ENCODE data around the gene ABHD16B. TPM values are rescaled to one million over a fixed set of nuclear protein-coding genes. Genes with fewer than 3 reads are reported as not detected.
"Not testable (repeated sequence)": the region's sequence is repeated elsewhere in the genome, so short reads cannot be mapped to it uniquely, and the experiment has no call there.

ABHD16B gene
- total and polyA plus RNA-seq, 4 donors, result not detected

DNA sequence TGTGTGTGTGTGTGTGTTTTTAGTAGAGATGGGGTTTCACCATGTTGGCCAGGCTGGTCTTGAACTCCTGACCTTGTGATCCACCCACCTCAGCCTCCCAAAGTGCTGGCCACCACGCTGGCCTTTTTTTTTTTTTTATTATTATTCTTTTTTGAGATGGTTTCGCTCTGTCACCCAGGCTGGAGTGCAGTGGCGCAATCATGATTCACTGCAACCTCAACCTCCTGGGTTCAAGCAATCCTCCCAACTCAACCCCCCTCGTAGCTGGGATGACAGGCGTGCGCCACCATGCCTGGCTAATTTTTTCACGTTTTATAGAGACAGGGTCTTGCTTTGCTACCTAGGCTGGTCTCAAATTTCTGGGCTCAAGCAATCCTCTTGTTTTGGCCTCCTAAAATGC, 12.9 kb downstream of the ABHD16B start:
- WGBS (ENCODE audit: insufficient coverage), result 96% methylated on average over 4 of the region's 7 CpGs
- not testable (repeated sequence) for DNase-seq (ENCODE audit: low read depth in 4 of 6, low spot score in 6 of 6); H3K4me1 ChIP-seq (ENCODE audit: control insufficient read depth, insufficient read depth, low read length); H3K27me3 ChIP-seq (ENCODE audit: control insufficient read depth, insufficient read depth, low read length); H3K27ac ChIP-seq (ENCODE audit: low read depth, low read length); H3K9me3 ChIP-seq (ENCODE audit: control insufficient read depth, insufficient read depth, low read length); H3K4me3 ChIP-seq (ENCODE audit: low read depth, low read length)
- H3K36me3 ChIP-seq (ENCODE audit: control insufficient read depth, insufficient read depth, low read length), result peaks cover 93% of the 10 kb centered on the region

DNA sequence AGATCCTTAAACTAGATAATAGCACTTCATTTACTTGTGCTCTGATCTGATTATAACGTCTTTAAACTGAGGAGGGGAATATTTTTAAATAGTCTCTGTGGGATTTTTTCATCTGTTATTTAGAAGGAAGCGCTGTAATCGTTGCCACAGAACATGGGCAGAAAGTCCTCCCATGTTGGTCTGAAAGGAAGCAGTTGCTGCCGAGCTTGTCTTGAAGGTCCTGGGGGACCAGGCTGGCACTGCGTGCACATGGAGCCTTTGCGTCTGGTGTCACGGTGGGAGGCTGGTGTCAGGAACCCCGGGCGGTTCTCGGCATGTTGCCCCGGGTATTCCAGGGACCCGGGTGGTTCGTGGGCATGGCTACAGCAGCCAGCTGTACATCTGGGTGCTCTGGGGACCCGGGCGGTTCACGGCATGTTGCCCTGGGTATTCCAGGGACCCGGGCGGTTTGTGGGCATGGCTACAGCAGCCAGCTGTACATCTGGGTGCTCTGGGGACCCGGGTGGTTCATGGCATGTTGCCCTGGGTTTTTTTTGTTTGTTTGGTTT, 15.3 kb downstream of the ABHD16B start:
- Histone ChIP-seq H3K4me3 (ENCODE audit: low read depth, low read length) (no peak overlapping the region), H3K4me1 (ENCODE audit: control insufficient read depth, insufficient read depth, low read length) (no peaks in the 10 kb centered on the region), H3K36me3 (ENCODE audit: control insufficient read depth, insufficient read depth, low read length) (peaks cover 84% of the 10 kb centered on the region), H3K27ac (ENCODE audit: low read depth, low read length) (no peak overlapping the region), H3K9me3 (ENCODE audit: control insufficient read depth, insufficient read depth, low read length) (no peaks in the 10 kb centered on the region), H3K27me3 (ENCODE audit: control insufficient read depth, insufficient read depth, low read length) (no peaks in the 10 kb centered on the region)
- WGBS (ENCODE audit: insufficient coverage), result 87% methylated on average over 18 of the region's 19 CpGs
- DNase-seq (ENCODE audit: low read depth in 4 of 6, low spot score in 6 of 6), result no peak

DNA sequence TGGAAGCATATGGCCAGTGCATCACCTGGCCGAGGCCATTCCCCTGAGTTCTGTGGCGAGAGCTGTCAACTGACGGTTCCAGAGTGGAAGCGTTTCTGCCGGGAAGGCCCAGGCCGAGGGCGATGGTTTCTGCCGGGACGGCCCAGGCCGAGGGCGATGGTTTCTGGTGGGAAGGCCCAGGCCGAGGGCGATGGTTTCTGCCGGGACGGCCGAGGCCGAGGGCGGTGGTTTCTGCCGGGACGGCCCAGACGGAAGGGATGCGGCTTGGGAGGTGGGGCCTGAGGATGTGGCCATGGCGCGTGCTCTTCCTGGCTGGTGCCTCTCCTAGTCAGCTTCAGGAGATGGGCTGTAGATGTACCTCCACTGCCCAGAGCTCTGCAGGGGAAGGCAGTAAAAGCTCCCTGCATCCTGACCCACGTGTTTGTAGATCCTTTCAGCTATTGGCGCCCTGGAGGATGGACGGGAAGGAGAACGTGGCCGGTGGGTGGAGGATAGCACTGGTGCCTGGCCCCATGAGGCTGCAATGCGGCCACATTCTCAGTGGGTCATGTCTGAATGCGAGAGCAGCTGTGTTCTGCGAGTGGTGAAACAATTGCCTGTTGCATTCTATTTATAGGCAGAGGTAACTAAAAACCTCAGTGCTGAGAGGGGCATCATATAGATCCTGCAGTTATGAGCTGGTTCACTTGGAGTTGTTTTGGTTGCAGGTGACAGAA, 16.6 kb downstream of the ABHD16B start:
- Histone ChIP-seq H3K4me1 (ENCODE audit: control insufficient read depth, insufficient read depth, low read length) (no peaks in the 10 kb centered on the region), H3K27me3 (ENCODE audit: control insufficient read depth, insufficient read depth, low read length) (no peaks in the 10 kb centered on the region), H3K4me3 (ENCODE audit: low read depth, low read length) (no peak overlapping the region), H3K36me3 (ENCODE audit: control insufficient read depth, insufficient read depth, low read length) (peaks cover 86% of the 10 kb centered on the region), H3K9me3 (ENCODE audit: control insufficient read depth, insufficient read depth, low read length) (no peaks in the 10 kb centered on the region), H3K27ac (ENCODE audit: low read depth, low read length) (no peak overlapping the region)
- WGBS (ENCODE audit: insufficient coverage), result 95% methylated on average over 32 of the region's 32 CpGs
- DNase-seq (ENCODE audit: low read depth in 4 of 6, low spot score in 6 of 6), result no peak

DNA sequence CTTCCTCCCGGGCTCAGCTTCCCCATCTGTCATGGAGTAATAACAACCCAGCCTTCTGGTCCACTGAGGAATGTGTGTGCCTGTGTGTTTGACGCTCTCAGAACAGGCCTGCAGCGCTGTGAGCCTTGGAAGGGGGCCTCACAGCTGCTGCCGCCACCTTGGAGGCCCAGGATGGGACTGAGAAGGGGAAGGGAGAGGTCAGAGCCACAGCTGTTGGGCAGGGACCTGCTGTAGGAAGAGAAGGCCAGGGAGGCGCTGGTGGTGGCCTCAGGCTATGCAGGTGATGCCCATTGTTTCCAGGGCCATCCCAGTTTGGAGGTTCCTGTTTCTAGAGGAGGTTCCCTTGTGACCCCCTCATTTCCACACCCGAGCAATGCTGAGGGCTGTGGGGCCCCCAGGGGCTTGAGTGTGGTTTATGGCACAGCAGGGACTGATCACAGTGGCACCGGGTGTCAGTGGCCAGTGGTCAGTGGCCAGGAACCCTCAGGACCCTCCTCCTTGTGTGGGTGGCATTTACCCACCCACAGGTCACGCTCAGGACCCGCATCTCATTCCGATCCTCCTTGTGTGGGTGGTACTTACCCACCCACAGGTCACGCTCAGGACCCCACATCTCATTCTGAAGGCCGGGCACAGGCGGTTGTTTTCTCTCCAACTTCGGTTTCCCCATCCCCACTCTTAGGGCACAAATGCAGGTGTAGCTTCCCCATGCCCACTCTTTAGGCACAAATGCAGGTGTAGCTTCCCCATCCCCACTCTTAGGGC, 17.8 kb downstream of the ABHD16B start:
- Histone ChIP-seq H3K4me1 (ENCODE audit: control insufficient read depth, insufficient read depth, low read length) (no peaks in the 10 kb centered on the region), H3K36me3 (ENCODE audit: control insufficient read depth, insufficient read depth, low read length) (peaks cover 86% of the 10 kb centered on the region), H3K4me3 (ENCODE audit: low read depth, low read length) (no peak overlapping the region), H3K27me3 (ENCODE audit: control insufficient read depth, insufficient read depth, low read length) (no peaks in the 10 kb centered on the region), H3K9me3 (ENCODE audit: control insufficient read depth, insufficient read depth, low read length) (no peaks in the 10 kb centered on the region), H3K27ac (ENCODE audit: low read depth, low read length) (no peak overlapping the region)
- 90% methylated on average over 12 of the region's 14 CpGs for WGBS (ENCODE audit: insufficient coverage)
- no peak for DNase-seq (ENCODE audit: low read depth in 4 of 6, low spot score in 6 of 6)

DNA sequence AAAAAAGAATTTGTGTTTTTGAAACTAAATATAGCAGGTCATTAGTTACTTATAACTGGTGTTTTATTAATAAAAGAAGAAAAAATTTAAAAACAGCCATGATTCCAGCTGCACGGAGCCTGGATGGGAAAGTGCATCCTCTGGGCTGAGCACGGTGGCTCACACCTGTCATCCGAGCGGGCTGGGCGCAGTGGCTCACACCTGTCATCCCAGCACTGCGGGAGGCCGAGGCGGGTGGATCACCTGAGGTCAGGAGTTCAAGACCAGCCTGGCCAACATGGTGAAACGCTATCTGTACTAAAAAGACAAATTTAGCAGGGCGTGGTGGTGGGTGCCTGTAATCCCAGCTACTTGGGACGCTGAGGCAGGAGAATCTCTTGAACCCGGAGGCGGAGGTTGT, 19.6 kb downstream of the ABHD16B start:
- not testable (repeated sequence) for DNase-seq (ENCODE audit: low read depth in 4 of 6, low spot score in 6 of 6); H3K4me3 ChIP-seq (ENCODE audit: low read depth, low read length); H3K27ac ChIP-seq (ENCODE audit: low read depth, low read length); H3K4me1 ChIP-seq (ENCODE audit: control insufficient read depth, insufficient read depth, low read length); H3K27me3 ChIP-seq (ENCODE audit: control insufficient read depth, insufficient read depth, low read length); H3K9me3 ChIP-seq (ENCODE audit: control insufficient read depth, insufficient read depth, low read length)
- peaks cover 86% of the 10 kb centered on the region for H3K36me3 ChIP-seq (ENCODE audit: control insufficient read depth, insufficient read depth, low read length)
- 96% methylated on average over 13 of the region's 13 CpGs for WGBS (ENCODE audit: insufficient coverage)

DNA sequence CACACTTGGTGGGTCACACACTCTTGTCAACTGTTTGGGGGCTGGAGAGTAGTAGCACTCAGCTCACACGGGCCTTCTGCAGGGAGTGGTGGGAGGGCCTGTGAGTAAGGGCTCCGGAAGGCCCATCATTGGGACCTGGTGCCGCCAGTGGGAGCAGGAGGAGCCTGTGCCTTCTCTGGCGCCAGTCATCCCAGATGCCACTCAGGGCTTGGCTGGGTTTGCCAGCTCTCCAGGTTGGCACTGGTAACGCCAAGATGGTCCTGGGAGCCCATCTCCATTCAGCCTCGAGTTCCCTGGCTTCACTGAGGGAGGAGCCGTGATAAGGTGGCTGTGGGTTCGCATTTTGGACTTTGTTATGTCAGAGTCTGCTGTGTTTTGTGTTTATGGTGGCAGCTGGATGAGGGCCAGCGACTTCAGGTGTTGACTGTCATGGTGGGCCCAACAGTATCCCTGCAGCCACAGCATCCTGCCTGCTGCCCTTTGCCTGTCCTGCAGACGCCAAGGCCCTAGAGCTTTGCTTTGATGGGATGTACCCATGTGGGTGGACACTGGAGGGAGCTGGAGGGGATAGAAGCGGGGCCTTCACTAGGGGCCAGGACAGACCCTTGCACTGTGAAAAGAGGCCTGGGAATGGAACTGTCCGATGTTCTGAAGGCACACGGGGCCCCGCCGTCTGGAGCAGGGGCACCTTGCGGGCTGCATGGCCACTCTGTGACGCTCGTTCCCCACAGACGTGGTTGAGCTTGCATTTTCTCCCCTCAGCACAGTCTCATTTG, 20.3 kb downstream of the ABHD16B start:
- Histone ChIP-seq H3K4me1 (ENCODE audit: control insufficient read depth, insufficient read depth, low read length) (no peaks in the 10 kb centered on the region), H3K27ac (ENCODE audit: low read depth, low read length) (no peak overlapping the region), H3K9me3 (ENCODE audit: control insufficient read depth, insufficient read depth, low read length) (no peaks in the 10 kb centered on the region), H3K27me3 (ENCODE audit: control insufficient read depth, insufficient read depth, low read length) (no peaks in the 10 kb centered on the region), H3K4me3 (ENCODE audit: low read depth, low read length) (no peak overlapping the region), H3K36me3 (ENCODE audit: control insufficient read depth, insufficient read depth, low read length) (peaks cover 85% of the 10 kb centered on the region)
- DNase-seq (ENCODE audit: low read depth in 4 of 6, low spot score in 6 of 6), result no peak
- 87% methylated on average over 19 of the region's 19 CpGs for WGBS (ENCODE audit: insufficient coverage)

DNA sequence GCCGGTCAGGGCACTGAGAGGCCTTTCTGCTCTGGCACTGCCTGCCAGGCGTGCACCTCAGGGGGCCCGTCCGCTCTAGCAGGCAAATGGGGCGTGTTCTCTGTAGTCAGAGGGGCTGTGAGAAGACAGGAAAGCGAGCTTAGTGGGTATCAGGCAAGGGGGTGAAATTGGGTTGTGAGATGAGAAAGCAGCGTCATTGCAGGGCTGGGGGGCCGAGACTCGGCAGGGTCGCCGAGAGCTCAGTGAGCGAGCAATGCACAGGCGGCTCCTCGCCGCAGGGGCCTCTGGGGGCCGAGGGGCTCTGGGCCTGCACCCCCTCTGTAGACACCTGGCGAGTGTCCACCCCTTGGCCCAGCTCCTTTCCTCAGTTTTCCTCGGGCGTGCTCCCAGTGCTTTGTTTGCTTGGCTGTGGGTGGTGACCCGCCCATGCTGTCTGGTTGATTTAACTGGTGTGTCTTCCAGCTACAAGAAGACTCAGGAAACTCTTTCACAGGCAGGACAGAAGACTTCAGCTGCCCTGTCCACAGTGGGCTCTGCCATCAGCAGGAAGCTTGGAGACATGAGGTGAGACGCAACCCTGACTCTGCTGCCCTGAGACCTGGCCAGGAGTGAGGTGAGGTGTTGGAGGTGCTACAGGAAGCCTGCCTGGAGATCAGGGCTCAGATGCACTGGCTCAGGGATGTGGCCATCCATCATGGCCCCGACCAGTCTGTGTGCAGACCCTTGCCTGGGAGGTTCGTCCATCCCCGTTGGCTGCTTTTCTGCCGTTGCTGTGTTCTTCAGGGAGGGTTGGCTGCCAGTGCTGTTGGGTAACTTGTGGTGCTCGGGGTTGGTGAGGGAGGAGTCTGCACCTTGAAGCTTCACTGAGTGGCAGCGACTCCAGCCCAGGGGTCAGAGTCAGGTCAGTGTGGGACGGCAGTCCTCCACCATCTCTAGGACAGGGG, 21.2 kb downstream of the ABHD16B start:
- no peaks in the 10 kb centered on the region for H3K4me1 ChIP-seq (ENCODE audit: control insufficient read depth, insufficient read depth, low read length)
- H3K36me3 ChIP-seq (ENCODE audit: control insufficient read depth, insufficient read depth, low read length), result peaks cover 86% of the 10 kb centered on the region
- 71% methylated on average over 19 of the region's 28 CpGs for WGBS (ENCODE audit: insufficient coverage)
- H3K27ac ChIP-seq (ENCODE audit: low read depth, low read length), result no peak overlapping the region
- H3K27me3 ChIP-seq (ENCODE audit: control insufficient read depth, insufficient read depth, low read length), result no peaks in the 10 kb centered on the region
- no peak for DNase-seq (ENCODE audit: low read depth in 4 of 6, low spot score in 6 of 6)
- H3K4me3 ChIP-seq (ENCODE audit: low read depth, low read length), result no peak overlapping the region
- H3K9me3 ChIP-seq (ENCODE audit: control insufficient read depth, insufficient read depth, low read length), result no peaks in the 10 kb centered on the region

DNA sequence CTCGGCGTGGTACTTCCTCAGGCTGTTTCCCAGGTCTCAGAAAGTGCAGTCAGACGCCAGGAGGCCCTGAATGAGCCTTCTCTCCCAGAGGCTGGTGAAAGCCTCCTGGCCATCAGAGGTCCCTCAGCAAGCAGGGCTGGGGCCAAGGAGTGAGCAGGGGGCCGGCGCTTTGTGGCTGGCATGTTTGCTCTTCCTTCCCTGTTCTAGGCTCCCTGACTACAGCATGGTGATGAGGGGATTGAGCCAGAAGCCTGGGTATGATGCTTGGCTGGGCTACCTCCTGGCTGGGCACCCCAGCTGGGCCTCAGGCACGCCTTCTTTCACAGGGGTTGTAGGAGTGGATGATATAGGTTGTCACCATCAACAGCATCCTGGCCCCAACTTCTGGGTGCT, 21.9 kb downstream of the ABHD16B start:
- 91% methylated on average over 5 of the region's 6 CpGs for WGBS (ENCODE audit: insufficient coverage)
- no peak for DNase-seq (ENCODE audit: low read depth in 4 of 6, low spot score in 6 of 6)
- Histone ChIP-seq H3K4me1 (ENCODE audit: control insufficient read depth, insufficient read depth, low read length) (no peaks in the 10 kb centered on the region), H3K36me3 (ENCODE audit: control insufficient read depth, insufficient read depth, low read length) (peaks cover 86% of the 10 kb centered on the region), H3K9me3 (ENCODE audit: control insufficient read depth, insufficient read depth, low read length) (no peaks in the 10 kb centered on the region), H3K27me3 (ENCODE audit: control insufficient read depth, insufficient read depth, low read length) (no peaks in the 10 kb centered on the region), H3K27ac (ENCODE audit: low read depth, low read length) (no peak overlapping the region), H3K4me3 (ENCODE audit: low read depth, low read length) (no peak overlapping the region)

Data from spinal cord (tissue), 10 donors.